GM21786 (cell line): ENCODE measurements around the gene DDO.

Source experiments
- ATAC-seq: cut with Tn5 transposase; IDR thresholded peaks from one replicate; pipeline ENCODE4 v1.9.1; 2021; ENCODE audit not compliant: unreplicated experiment

The DDO gene

GRCh38 chr6:110421749-110422443 lies 6.5 kb upstream of the DDO start:
- no peak for ATAC-seq

- no peak for ATAC-seq
These were observed 3.8 kb upstream of the DDO start for GRCh38 chr6:110419028-110419739.

- no peak for ATAC-seq
These were observed 3.2 kb upstream of the DDO start for GRCh38 chr6:110418594-110418993.

GRCh38 chr6:110414669-110415068 lies 706 bp downstream of the DDO start:
- no peak for ATAC-seq

- no peak for ATAC-seq
These were observed 3.0 kb downstream of the DDO start for GRCh38 chr6:110412360-110412759.

GRCh38 chr6:110410511-110410910 lies 4.9 kb downstream of the DDO start:
- no peak for ATAC-seq

GRCh38 chr6:110409794-110410193 lies 5.6 kb downstream of the DDO start:
- ATAC-seq: no peak

- no peak for ATAC-seq
These were observed 6.5 kb downstream of the DDO start for GRCh38 chr6:110408901-110409300.

- no peak for ATAC-seq
These were observed 10.8 kb downstream of the DDO start for GRCh38 chr6:110404607-110405006.

GRCh38 chr6:110401585-110402176 lies 13.7 kb downstream of the DDO start:
- no peak for ATAC-seq

- no peak for ATAC-seq
These were observed 15.2 kb downstream of the DDO start for GRCh38 chr6:110400208-110400607.

GRCh38 chr6:110399219-110400071 lies 15.9 kb downstream of the DDO start:
- ATAC-seq: no peak

- no peak for ATAC-seq
These were observed 16.6 kb downstream of the DDO start for GRCh38 chr6:110398778-110399177.

- ATAC-seq: no peak
These were observed 20.2 kb downstream of the DDO start for GRCh38 chr6:110395221-110395620.

- ATAC-seq: no peak
These were observed 21.0 kb downstream of the DDO start for GRCh38 chr6:110394409-110394808.

GRCh38 chr6:110392727-110393126 lies 22.6 kb downstream of the DDO start:
- no peak for ATAC-seq

GRCh38 chr6:110390404-110390803 lies 25.0 kb downstream of the DDO start:
- ATAC-seq: no peak

- ATAC-seq: no peak
These were observed 25.5 kb downstream of the DDO start for GRCh38 chr6:110389689-110390382.

GRCh38 chr6:110387986-110388385 lies 27.4 kb downstream of the DDO start:
- ATAC-seq: no peak

- no peak for ATAC-seq
These were observed 29.9 kb downstream of the DDO start for GRCh38 chr6:110385458-110385863.

- ATAC-seq: no peak
These were observed 36.8 kb downstream of the DDO start for GRCh38 chr6:110378552-110378951.
